Aorta (tissue), 5 donors: ENCODE data around the gene KCNK5. TPM values are rescaled to one million over a fixed set of nuclear protein-coding genes. Genes with fewer than 3 reads are reported as not detected.

Experiments used
- ATAC-seq: fragments of 200-7000 bp; cut with Tn5 transposase; one replicate; pipeline ENCODE4 v1.9.1; 2022; ENCODE audit warnings: moderate library complexity; ENCODE audit not compliant: low FRiP score
- DNase-seq, 2 donors: peaks; one replicate each; pipeline ENCODE4 v3.0.0-alpha.2; 2020
- H3K27ac ChIP-seq, 2 donors: one replicate each; pipeline ENCODE4 v1.5.1; 2013; ENCODE audit warnings: low read length in 2 of 2, mild to moderate bottlenecking in 2 of 2, moderate library complexity in 2 of 2, control low read depth in 1 of 2, inconsistent platforms in 1 of 2, low read depth in 1 of 2
- H3K27me3 ChIP-seq, 2 donors: one replicate each; pipeline ENCODE4 v1.6.1; 2013; ENCODE audit warnings: control low read depth in 1 of 2, low read length in 1 of 2, mild to moderate bottlenecking in 1 of 2, moderate library complexity in 1 of 2; ENCODE audit not compliant: insufficient read depth in 2 of 2, control insufficient read depth in 1 of 2
- H3K36me3 ChIP-seq, 2 donors: one replicate each; pipeline ENCODE4 v1.6.1; 2013; ENCODE audit warnings: control low read depth in 1 of 2, low read length in 1 of 2, mild to moderate bottlenecking in 1 of 2; ENCODE audit not compliant: insufficient read depth in 2 of 2, control insufficient read depth in 1 of 2
- H3K4me1 ChIP-seq, 2 donors: one replicate each; pipeline ENCODE4 v1.6.1; 2013; ENCODE audit warnings: low read length in 2 of 2, control low read depth in 1 of 2, mild to moderate bottlenecking in 1 of 2, moderate library complexity in 1 of 2; ENCODE audit not compliant: insufficient read depth in 2 of 2, control insufficient read depth in 1 of 2
- H3K4me3 ChIP-seq, 2 donors: one replicate each; pipeline ENCODE4 v1.5.1; 2013; ENCODE audit warnings: low read length in 2 of 2, control low read depth in 1 of 2, mild to moderate bottlenecking in 1 of 2
- H3K9me3 ChIP-seq: one replicate; pipeline ENCODE4 v1.6.1; 2013; ENCODE audit warnings: mild to moderate bottlenecking, low read length; ENCODE audit not compliant: control insufficient read depth
- whole genome bisulfite sequencing, 2 donors: extraction: QIAGEN DNeasy Blood & Tissue Kit; methylation state at CpG; one replicate each; pipeline ENCODE4 v1.1.7; 2013; 5-methylcytosine and 5-hydroxymethylcytosine counted together
- intact Hi-C, 2 donors: fragments of 100-400 bp; cut with DNase I; formaldehyde crosslinking; loops; one replicate each; pipeline versions ENCODE4 v1.14.2 to v1.15.0; 2022
- polyA plus RNA-seq, 2 donors: library from polyadenylated mRNA; stranded (reverse); fragments of 200-250 nt; gene quantifications; one replicate each; pipeline ENCODE4 v1.2.3, GENCODE V29; 2013
- total RNA-seq, 2 donors: library from RNA; stranded (reverse); fragmentation: NEBNext Ultra II Directional; extraction: Animal tissue kit (Norgen Biotek cat#: 25700); gene quantifications; one replicate each; pipeline ENCODE4 v1.2.1, GENCODE V29; 2021
- donor health status: healthy with polysubstance abuse.
- donor health status: Bipolar disorder and iron deficiency.
- donor health status: DM: no; HTN: no; CAD: no.
- donor health status: DM: no; HTN: no; CAD: no.
- donor health status: DM: yes; HTN: yes; CAD: no.

KCNK5 gene
- total and polyA plus RNA-seq, 4 donors = 1.2 to 5.2 (median 3.9) TPM; not detected in 1

DNA sequence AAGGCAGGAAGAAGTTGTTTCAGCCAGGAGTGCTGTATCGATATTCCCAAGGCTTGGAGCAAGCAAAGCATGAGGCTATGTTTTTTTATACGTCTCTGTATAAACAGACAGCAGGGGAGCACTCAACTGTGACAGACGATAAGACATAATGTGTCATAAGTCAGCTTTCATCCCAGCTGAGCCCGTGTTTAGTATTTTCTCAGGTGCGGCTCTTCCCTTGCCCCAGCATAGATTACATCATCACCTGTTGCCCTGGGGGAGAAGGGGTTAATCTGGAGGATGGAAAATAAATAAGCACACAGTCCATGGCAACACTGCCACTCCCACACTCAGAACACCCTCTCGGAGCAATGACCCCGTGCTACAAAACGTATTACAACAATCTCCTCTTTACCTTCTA is 22.1 kb upstream of the KCNK5 start:
- ATAC-seq (no peak), DNase-seq (no peak)
- H3K4me1 ChIP-seq = no peaks in the 10 kb centered on the region
- H3K36me3 ChIP-seq = no peaks in the 10 kb centered on the region
- H3K27me3 ChIP-seq = peaks cover 0 to 3% of the 10 kb centered on the region in 2 donors
- H3K9me3 ChIP-seq = peaks cover 2% of the 10 kb centered on the region
- no peak overlapping the region for H3K27ac ChIP-seq
- intact Hi-C loops = no loop called here
- 4 to 15% methylated on average over 8 of the region's 8 CpGs for WGBS, 2 donors
- H3K4me3 ChIP-seq = no peak overlapping the region

DNA sequence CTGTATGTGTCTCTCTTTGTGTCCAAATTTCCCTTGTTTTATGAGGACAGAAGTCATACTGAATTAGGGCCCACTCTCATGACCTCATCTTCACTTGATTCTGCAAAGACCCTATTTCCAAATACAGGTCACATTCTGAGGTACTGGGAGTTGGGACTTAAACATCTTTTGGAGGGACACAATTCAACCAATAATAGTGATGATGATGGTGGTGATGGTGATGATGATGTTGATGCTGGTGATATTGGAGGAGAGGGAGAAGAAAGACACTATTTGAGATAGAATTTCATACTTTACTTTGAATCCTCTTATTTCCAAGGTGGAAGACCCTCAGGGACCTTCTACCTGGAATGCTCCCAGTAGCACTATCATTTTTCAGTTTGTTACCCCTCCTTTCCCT is 21.2 kb upstream of the KCNK5 start:
- DNase-seq (no peak), ATAC-seq (no peak)
- H3K4me1 ChIP-seq = no peaks in the 10 kb centered on the region
- H3K36me3 ChIP-seq = no peaks in the 10 kb centered on the region
- intact Hi-C loops = no loop called here
- no peak overlapping the region for H3K4me3 ChIP-seq
- H3K27ac ChIP-seq = no peak overlapping the region
- peaks cover 0 to 3% of the 10 kb centered on the region in 2 donors for H3K27me3 ChIP-seq
- peaks cover 2% of the 10 kb centered on the region for H3K9me3 ChIP-seq

DNA sequence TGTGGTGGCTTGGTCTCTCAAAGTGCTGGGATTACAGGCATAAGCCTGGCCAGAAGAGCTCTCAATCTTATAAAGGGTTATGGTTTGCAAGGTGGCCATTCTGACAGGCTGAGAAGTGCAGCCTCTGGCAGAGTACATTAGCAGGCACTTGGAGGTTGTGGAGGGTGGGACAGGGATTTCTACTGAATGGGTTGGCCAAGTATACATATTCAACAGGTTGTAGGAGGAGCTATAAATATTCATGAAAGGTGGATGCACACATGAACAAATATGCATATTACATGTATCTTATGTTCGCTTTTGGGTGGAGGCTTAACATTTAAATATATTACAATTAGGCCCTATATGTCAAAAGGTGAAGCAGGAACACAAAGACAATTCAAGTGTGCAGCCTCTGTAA is 20.0 kb upstream of the KCNK5 start:
- WGBS, 2 donors = 99 to 100% methylated on average over 1 of the region's 1 CpG
- ATAC-seq (no peak), DNase-seq (no peak)
- no peaks in the 10 kb centered on the region for H3K36me3 ChIP-seq
- no peaks in the 10 kb centered on the region for H3K4me1 ChIP-seq
- H3K27ac ChIP-seq = no peak overlapping the region
- intact Hi-C loops = no loop called here
- no peaks in the 10 kb centered on the region for H3K9me3 ChIP-seq
- no peak overlapping the region for H3K4me3 ChIP-seq
- peaks cover 0 to 2% of the 10 kb centered on the region in 2 donors for H3K27me3 ChIP-seq

DNA sequence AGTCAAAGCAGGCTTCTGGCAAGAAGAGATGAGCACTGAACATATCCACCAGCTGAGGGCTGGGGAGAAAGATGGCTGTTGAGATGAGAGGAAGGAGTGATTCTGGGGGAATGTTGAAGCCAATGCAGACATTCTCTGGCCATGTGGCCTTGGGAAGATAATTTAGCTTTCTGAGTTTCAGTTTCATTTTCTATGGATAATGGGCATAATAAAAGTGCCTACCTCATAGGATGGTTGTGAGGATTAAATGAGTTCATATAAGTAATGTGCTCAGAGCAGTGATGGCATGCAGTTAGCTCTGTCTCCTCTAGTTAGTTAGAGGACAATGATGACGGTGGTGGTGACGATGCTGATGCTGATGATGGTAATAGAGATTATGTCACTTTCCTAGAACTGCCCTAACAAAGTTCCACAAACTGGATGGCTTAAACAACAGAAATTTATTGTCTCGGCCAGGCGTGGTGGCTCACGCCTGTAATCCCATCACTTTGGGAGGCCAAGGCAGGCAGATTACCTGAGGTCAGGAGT is 18.5 kb upstream of the KCNK5 start:
- Histone ChIP-seq H3K4me3 (no peak overlapping the region), H3K9me3 (no peaks in the 10 kb centered on the region), H3K27me3 (peaks cover 0 to 2% of the 10 kb centered on the region in 2 donors), H3K27ac (no peak overlapping the region), H3K4me1 (no peaks in the 10 kb centered on the region), H3K36me3 (no peaks in the 10 kb centered on the region)
- 92 to 95% methylated on average over 4 to 5 of the region's 5 CpGs for WGBS, 2 donors
- DNase-seq (no peak), ATAC-seq (no peak)
- intact Hi-C loops = no loop called here

DNA sequence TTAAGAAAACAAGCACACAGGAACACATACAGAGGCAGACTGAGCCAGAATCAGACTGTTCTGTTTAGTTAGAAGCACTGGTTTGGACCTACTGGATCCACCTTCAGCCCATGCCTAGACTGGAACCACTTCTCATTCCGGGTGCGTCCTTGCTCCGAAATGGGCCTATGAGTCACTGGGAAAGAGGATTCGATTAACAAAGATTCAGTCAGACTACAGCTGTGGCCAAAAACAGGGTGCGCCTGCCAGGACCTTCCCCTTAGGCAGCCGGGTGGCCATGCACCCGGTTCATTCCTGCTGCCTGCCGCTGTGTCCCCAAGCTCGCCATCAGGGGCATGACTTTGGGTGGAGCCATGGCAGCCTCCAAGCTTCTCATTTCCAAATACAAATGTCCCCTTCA is 14.5 kb upstream of the KCNK5 start:
- no peak overlapping the region for H3K27ac ChIP-seq
- intact Hi-C loops = no loop called here
- no peaks in the 10 kb centered on the region for H3K27me3 ChIP-seq
- H3K9me3 ChIP-seq = no peaks in the 10 kb centered on the region
- H3K4me3 ChIP-seq = no peak overlapping the region
- no peaks in the 10 kb centered on the region for H3K36me3 ChIP-seq
- 54 to 58% methylated on average over 9 of the region's 9 CpGs for WGBS, 2 donors
- ATAC-seq (peak; percentile 77), DNase-seq (peak; percentile 72 to 87)
- H3K4me1 ChIP-seq = no peaks in the 10 kb centered on the region

DNA sequence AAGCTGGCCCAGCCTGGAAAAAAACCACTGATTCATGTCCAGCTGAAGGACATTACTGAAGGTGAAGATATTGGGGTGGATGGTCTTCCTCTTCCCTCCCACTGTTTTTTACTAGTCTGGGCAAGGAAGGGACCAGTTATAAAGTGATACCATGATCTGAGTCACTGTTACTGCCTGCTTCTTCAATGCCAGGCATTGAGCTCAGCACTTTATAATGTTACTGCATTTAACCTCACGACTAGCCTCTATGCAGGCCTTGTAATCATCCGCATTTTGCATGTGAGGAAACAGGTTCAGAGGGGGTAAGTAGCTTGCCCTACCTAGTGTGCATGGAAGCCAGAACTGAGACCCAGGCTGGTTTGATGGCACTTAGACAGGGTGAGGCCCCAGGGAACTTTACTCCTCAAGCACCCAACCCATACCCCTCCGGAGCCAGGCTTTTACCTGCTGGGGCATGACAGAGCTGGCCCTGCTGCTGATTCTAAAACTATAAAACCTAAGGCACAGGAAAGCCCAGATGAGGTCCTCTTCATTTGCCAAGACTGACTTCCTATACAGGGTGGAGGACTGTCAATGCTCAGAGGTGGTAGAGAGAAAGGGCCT is 11.0 kb upstream of the KCNK5 start:
- H3K4me3 ChIP-seq = no peak overlapping the region
- no peaks in the 10 kb centered on the region for H3K4me1 ChIP-seq
- intact Hi-C loops = no loop called here
- no peak for ATAC-seq
- H3K36me3 ChIP-seq = no peaks in the 10 kb centered on the region
- no peaks in the 10 kb centered on the region for H3K27me3 ChIP-seq
- H3K27ac ChIP-seq = no peak overlapping the region
- DNase-seq = no peak
- H3K9me3 ChIP-seq = no peaks in the 10 kb centered on the region
- 64 to 65% methylated on average over 3 of the region's 3 CpGs for WGBS, 2 donors

DNA sequence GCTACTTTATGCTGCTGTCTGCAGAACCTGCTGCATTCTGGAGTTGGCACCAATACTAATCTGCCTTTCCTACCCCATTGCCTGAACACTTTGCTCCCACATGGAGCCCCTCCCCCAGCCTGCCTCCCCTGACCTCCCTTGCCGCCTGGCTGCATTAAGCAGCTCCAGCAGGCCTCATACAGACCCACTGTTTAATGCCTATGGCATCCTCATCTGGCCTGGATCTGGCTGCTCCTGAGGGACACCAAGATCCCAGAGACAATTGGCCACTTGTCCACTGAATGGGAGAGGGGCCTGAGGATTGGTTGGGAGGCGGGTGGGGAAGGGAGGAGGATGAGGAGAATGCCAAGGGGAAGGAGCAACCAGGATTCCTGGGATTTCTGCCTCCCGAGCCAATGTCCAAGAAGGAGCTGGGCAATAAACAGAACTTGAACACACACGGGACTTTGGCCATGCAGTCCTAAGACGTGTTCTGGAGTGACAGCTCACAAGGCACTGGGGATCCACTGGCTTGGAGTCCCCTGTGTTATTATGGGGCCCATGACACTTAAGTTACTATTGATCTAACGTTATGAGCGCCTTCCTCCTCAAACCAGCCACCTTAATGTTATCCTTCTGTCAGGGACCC is 10.4 kb upstream of the KCNK5 start:
- DNase-seq = no peak
- intact Hi-C loops = no loop called here
- H3K9me3 ChIP-seq = no peaks in the 10 kb centered on the region
- no peaks in the 10 kb centered on the region for H3K4me1 ChIP-seq
- H3K27me3 ChIP-seq = no peaks in the 10 kb centered on the region
- H3K4me3 ChIP-seq = no peak overlapping the region
- 41 to 43% methylated on average over 7 of the region's 7 CpGs for WGBS, 2 donors
- H3K27ac ChIP-seq = no peak overlapping the region
- no peak for ATAC-seq
- H3K36me3 ChIP-seq = no peaks in the 10 kb centered on the region

DNA sequence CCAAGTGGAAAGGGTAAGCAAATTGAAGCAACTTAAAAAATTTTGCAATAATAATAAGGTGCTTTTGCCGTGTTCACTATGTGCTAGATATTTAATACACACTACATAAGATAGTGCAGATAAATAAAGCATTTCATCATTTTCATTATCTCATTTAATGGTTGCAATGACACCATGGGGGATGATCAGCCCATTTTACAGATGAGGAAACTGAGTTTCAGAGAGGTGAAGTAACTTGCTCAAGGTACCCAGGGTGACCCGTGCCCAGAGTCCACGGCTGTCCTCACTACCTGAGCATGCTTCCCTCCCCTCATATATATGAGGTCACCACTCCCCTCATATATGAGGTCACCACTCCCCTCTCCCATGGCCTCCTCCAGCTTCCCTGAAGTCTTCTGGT is 7.5 kb upstream of the KCNK5 start:
- Histone ChIP-seq H3K4me3 (no peak overlapping the region), H3K36me3 (no peaks in the 10 kb centered on the region), H3K27ac (no peak overlapping the region), H3K4me1 (no peaks in the 10 kb centered on the region), H3K9me3 (no peaks in the 10 kb centered on the region), H3K27me3 (no peaks in the 10 kb centered on the region)
- DNase-seq = no peak
- intact Hi-C loops = no loop called here
- WGBS, 2 donors = 81 to 93% methylated on average over 3 of the region's 3 CpGs
- ATAC-seq = no peak

DNA sequence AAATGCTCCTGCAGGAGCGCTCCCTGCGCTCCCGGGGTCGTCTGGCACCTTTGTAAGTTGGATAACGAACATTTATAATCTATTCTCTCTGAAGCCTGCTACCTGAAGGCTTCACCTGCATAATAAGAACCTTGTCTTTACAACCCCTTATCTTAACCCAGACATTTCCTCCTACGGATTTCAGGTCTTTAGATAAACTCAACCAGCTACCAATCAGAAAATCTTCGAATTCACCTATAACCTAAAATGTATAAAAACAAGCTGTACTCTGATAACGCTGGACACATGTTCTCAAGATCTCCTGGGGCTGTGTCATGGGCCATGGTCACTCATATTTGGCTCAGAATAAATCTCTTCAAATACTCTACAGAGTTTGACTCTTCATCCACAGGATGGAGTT is 4.1 kb upstream of the KCNK5 start:
- DNase-seq = no peak
- H3K27ac ChIP-seq = no peak overlapping the region
- 89 to 92% methylated on average over 8 of the region's 8 CpGs for WGBS, 2 donors
- intact Hi-C loops = no loop called here
- H3K4me3 ChIP-seq = no peak overlapping the region
- H3K9me3 ChIP-seq = no peaks in the 10 kb centered on the region
- no peaks in the 10 kb centered on the region for H3K27me3 ChIP-seq
- ATAC-seq = no peak
- H3K36me3 ChIP-seq = no peaks in the 10 kb centered on the region
- no peaks in the 10 kb centered on the region for H3K4me1 ChIP-seq
